HG02885 (cell line): ENCODE measurements around the gene CAMTA1.
"Not testable (repeated sequence)": the region's sequence is repeated elsewhere in the genome, so short reads cannot be mapped to it uniquely, and the experiment has no call there.

Source experiments
- ATAC-seq: cut with Tn5 transposase; IDR thresholded peaks from one replicate; pipeline ENCODE4 v1.9.1; 2021; ENCODE audit warnings: mild to moderate bottlenecking; ENCODE audit not compliant: unreplicated experiment, poor library complexity

CAMTA1 gene

GRCh38 chr1:7303554-7304317, 518.5 kb downstream of the CAMTA1 start:
- ATAC-seq: no peak

- ATAC-seq: no peak
These were observed 527.9 kb downstream of the CAMTA1 start for GRCh38 chr1:7313081-7313546.

DNA sequence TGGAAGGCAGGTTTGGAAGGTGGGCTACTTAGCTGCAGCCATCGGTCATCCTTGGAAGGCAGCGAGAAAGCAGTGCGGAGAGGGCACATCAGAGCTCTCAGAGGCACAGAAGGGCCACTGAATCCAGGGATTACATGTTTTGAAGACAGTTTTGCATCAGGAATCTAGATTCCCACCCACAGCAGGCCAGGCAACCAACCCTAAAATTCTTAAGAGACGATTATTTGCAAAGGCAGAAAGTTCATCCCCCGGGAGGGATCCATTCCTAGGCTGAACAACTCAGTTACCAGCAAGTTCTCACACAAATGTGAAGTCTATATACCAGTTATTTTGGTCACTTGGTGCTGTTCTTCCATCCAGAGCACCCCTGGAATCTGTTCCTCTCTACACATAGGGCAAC, 528.6 kb downstream of the CAMTA1 start:
- no peak for ATAC-seq

- no peak for ATAC-seq
These were observed 530.1 kb downstream of the CAMTA1 start for GRCh38 chr1:7315316-7315715.

- no peak for ATAC-seq
These were observed 530.7 kb downstream of the CAMTA1 start for GRCh38 chr1:7315946-7316345.

- no peak for ATAC-seq
These were observed 532.6 kb downstream of the CAMTA1 start for GRCh38 chr1:7317888-7318287.

DNA sequence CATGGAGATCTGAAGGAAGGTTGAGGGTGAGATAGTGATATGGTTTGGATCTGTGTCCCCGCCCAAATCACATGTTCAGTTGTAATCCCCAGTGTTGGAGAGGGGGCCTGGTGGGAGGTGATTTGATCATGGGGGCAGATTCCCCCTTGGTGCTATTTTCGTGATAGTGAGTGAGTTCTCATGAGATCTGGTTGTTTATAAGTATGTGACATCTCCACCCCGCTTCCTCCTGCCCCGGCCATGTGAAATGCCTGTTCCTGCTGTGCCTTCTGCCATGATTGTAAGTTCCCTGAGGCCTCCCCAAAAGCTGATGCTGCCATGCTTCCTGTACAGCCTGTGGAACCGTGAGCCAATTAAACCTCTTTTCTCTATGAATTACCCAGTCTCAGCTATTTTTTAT, 533.9 kb downstream of the CAMTA1 start:
- ATAC-seq: no peak

DNA sequence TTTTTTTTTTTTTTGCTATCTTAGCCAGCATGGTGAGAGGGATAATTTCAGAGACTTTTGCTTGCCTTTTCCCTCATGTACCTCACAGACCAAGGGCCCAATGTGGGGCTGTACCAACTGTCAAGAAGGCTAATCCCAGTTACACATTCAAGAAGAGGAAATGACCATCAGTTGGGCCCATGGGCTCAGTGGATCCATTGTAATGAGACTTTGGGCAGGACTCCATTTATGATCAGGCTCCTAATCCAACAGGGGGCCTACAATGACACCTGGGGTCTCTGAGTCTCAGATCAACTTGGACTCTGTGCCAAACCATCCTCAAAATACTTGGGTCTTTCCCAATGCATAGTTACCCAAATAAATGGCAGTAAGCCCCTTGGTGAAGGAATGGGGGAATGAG, 535.4 kb downstream of the CAMTA1 start:
- no peak for ATAC-seq

DNA sequence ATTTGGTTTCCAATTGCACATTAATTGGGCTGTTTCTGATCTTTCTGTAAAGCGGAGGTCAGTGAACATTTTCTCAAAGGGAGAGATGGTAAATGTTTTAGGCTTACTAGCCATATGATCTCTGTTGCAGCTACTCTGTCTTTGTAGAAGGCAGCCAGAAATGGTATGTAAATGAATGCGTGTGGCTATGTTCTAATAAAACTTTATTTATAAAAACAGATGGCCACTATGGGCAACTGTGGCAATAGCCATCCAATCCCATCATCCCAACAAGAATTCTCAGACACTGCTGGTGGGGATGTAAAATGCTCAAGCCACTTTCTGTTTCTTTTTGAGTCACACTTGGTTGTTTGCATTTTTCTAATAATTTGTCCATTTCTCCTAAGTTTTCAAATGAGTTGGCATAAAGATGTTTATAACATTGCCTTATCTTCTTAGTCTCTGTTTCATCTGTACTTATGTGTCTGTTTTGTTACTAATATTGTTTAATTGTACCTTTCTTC, 537.1 kb downstream of the CAMTA1 start:
- no peak for ATAC-seq

GRCh38 chr1:7322912-7323311, 537.7 kb downstream of the CAMTA1 start:
- ATAC-seq: no peak

DNA sequence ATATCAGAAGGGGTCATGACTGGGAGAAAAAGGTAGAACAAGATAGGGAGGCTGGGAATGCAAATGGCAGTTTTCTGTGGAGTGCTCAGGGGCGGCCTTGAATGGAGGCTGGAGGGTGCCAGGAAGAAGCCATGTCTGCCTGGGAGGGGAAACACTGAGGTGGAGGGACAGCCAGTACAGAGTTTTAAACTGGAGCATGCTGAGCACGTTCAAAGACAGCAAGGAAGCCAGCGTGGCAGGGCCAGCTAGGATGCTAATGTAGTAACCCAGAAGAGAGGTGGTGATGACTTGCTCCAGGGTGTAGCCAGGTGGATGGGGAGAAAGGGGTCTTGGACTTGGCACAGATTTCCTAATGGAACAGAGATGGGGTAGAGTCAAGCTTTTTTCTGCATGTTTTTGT, 540.0 kb downstream of the CAMTA1 start:
- no peak for ATAC-seq

- ATAC-seq: no peak
These were observed 541.1 kb downstream of the CAMTA1 start for GRCh38 chr1:7326366-7326765.

DNA sequence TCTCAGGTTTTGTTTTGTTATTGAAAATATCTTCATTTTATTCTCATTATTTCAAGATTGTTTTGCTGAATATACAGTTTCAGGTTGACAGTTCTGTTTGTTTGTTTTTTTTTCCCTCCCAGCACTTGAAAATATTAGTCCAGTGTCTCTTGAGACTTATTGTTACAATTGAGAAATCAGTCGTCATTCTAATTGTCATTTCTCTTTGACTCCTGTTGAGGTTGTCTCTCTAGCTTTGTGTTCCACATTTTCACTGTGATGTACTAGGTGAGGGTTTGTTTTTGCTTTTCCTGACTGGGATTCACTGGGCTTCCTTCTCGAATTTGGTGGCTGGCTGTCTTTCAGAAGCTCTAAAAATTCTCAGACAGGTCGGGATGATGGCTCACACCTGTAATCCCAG, 542.6 kb downstream of the CAMTA1 start:
- no peak for ATAC-seq

DNA sequence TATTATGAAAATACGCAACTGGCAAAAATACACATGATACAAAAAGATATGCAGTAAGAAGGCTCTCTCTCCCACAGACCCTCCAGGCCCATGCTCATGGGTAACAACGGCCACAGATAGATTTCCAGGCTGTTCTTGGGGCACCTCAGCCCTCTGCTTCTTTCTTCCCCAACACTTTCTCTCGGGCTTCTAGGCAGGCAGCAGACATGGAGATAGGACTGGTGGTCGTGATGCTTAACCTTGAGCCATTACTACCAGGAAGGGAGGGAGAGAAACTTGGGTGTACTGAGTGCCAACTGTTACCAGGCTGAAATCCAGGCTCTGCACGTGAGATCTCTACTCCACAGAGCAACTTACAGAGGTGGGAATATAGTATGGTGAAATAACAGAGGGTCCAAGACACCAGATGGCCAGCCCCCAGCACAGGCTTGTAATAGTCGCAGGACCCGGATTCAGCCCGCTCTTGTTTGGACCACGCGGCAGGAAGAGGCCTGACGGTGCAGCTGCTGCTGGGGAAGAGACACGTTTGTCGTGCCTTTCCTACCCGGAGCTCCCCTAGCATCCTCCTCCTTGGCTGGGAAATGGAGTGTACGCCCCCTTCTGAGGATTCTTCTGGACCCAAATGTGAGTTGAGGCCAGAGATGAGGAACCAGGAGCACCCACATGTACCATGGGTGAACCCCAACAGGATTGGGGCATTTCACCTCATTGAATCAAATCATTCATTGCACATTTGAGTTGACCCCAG, 544.8 kb downstream of the CAMTA1 start:
- no peak for ATAC-seq

DNA sequence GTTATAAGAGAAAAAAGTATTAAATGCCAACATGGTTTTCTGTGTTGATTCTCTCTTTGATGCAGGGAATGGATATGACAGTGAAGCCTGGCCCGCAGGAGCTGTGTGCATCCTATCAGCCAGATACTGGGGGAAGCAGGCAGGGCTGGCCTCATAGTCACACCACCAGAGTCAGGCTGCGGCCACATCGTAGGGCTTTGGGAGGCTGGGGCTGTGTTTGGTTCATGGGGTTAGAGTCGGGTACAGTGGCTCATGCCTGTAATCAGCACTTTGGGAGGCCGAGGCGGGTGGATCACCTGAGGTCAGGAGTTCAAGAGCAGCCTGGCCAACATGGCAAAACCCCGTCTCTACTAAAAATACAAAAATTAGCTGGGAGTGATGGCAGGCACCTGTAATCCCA, 545.5 kb downstream of the CAMTA1 start:
- ATAC-seq: not testable (repeated sequence)

- ATAC-seq: no peak
These were observed 546.8 kb downstream of the CAMTA1 start for GRCh38 chr1:7331926-7332535.

DNA sequence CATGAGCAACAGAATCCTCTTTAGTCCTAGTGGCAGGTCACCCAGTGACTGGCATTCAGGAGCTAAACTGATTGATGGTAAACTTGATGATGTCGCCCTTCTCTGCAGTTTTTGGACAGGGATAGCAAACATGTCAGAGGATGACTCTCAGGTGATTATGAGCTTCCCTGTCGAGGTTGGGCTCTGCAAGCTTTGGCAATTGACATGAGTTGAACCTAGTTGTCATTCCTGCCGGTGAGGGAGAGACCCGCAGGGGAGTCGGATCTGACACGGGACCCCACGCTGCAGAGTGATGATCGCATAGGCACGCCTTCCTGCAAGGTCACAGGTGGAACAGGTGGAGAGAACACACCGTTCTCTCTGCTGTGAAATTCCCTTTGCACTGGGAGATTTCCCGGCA, 547.8 kb downstream of the CAMTA1 start:
- ATAC-seq: no peak

DNA sequence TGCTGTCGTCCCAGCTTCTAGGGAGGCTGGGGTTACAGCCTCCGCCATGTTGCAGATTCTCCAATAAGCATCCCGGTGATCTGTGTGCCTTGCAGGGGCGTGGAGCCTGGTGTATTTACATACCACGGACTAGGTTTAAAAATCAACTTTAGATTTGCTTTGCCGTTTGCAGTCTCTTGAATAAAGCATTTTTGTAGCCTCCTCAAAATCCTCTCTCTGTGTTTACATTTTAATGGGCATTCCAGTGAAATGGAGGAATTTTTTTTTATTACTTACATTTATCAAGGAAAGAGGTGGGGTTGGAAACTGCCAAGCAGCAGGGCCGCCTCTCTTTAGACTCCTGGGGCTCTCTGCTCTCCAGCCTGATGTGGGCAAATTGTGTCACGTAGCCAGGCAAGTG, 548.4 kb downstream of the CAMTA1 start:
- ATAC-seq: no peak

DNA sequence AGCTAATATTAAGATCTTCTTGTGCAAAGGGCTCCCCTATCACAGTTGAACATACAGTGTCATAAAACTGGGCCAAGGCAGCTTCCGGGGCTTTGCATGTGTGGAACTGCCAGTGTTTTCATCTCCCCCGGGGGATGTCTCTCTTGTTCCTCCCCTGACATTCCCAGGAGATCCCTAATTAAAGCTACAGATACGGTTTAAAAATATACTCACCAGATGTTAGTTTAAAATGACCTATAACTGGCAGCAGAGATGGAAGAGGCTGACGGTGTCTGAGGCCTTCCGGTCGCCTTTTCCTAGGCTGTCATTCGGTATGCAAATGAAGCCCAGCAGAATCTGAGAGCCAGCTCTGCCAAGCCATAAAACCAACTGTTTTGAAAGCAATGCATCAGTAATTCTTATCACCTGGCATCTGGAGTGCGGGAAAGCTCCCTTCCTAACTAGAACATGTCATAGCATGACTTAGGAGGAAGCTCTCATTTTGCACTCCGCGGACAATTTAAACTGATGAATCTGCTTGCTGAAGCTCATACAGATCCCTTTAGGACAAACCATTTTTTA, 549.3 kb downstream of the CAMTA1 start:
- ATAC-seq: no peak

DNA sequence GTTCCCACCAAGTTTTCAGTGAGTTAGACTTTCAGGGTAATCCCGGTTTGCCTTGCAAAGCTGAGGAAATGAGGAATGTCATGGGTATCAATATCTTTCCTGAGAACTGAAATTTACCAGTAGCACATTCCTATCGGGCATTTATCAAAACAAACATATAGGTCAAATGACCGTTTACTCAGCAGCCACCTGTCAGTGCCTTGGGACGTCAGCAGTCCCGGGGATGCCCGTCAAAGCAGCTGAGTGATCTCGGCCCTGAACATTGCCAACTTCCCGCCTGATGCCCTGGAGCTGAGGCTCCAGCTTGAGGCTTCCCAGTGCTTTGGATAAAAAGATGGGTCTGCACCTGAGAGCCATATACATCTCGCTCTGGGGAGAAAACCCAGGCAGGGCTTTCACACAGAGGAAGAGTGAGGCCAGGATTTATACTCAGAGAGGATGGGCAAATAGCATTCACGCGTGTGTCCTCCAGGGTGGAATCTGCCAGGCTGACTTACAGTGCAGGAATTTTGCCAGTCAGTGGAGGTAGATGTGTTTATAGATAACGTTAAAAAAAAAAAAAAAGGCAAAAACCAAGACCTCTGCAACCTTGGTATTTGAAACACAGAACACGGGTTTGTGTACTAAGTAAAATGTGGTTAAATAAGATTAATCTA, 550.1 kb downstream of the CAMTA1 start:
- ATAC-seq: no peak
